Measurements from ENCODE around the gene SORBS2.

DNA sequence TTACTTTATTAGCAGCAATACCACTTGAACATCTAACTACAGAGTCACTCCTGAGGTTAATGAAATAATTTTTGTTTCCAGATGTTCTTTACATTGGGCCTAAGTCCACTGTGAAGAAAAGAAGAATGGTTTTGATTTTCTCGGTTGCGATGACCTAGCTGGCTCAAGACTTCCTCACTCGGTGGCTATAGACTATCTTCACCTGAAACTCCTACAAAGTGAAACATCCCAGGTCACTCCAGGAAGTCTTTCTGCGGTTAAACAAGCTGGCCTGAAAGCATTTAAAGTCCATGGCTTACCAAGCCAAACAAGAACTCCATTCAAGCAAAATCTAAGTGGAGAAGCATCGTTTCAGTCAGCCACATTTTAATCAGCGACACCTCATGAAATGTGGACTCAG lies 13.7 kb upstream of the SORBS2 start:
- TF ChIP-seq, protein P1, sequence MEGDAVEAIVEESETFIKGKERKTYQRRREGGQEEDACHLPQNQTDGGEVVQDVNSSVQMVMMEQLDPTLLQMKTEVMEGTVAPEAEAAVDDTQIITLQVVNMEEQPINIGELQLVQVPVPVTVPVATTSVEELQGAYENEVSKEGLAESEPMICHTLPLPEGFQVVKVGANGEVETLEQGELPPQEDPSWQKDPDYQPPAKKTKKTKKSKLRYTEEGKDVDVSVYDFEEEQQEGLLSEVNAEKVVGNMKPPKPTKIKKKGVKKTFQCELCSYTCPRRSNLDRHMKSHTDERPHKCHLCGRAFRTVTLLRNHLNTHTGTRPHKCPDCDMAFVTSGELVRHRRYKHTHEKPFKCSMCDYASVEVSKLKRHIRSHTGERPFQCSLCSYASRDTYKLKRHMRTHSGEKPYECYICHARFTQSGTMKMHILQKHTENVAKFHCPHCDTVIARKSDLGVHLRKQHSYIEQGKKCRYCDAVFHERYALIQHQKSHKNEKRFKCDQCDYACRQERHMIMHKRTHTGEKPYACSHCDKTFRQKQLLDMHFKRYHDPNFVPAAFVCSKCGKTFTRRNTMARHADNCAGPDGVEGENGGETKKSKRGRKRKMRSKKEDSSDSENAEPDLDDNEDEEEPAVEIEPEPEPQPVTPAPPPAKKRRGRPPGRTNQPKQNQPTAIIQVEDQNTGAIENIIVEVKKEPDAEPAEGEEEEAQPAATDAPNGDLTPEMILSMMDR (IDR thresholded peaks at IDR 0.05): no peak
- TF ChIP-seq EP300 (IDR thresholded peaks at IDR 0.05; ENCODE audit: low read depth): no peak
- no peak for TF ChIP-seq POLR2A (IDR thresholded peaks at IDR 0.05)
- no peak for TF ChIP-seq POLR2AphosphoS5 (IDR thresholded peaks at IDR 0.05)

All from transverse colon (tissue), 4 donors.